K562 (cell line): ENCODE results near the gene ELOVL5. TPM values are rescaled to one million over a fixed set of nuclear protein-coding genes. Genes with fewer than 3 reads are reported as not detected.

ENCODE experiments used
- BCOR ChIP-seq: fragments of 450-650 bp; IDR thresholded peaks from 2 replicates; pipeline ENCODE4 v1.6.1; 2016
- DDX20 ChIP-seq: fragments of 450-650 bp; IDR thresholded peaks from 2 replicates; pipeline ENCODE4 v1.6.1; 2016; ENCODE audit warnings: missing genetic modification characterization, low read depth, mild to moderate bottlenecking, missing compliant biosample characterization, moderate library complexity
- EHMT2 ChIP-seq: fragments of 450-650 bp; IDR thresholded peaks from 2 replicates; pipeline ENCODE4 v1.6.1; 2018; ENCODE audit warnings: antibody characterized with exemption
- FOXA3 ChIP-seq, 2 experiments: fragments of 450-650 bp in 1 of 2; sonication (generic) in 1 of 2; formaldehyde crosslinking; IDR thresholded peaks in 1 of 2; conservative IDR thresholded peaks in 1 of 2; 2 replicates each; pipeline versions ENCODE4 v1.4.0 to v1.8.0; 2020 to 2022; ENCODE audit warnings: mild to moderate bottlenecking in 2 of 2, missing genetic modification reagents in 1 of 2
- HDAC2 ChIP-seq: fragments of 450-650 bp; IDR thresholded peaks from 2 replicates; pipeline ENCODE4 v1.6.1; 2016; ENCODE audit warnings: mild to moderate bottlenecking
- HDAC8 ChIP-seq: fragments of 450-650 bp; IDR thresholded peaks from 2 replicates; pipeline ENCODE4 v1.6.1; 2016; ENCODE audit warnings: mild to moderate bottlenecking, missing genetic modification characterization, moderate library complexity, missing compliant biosample characterization
- HNRNPLL ChIP-seq: fragments of 200-400 bp; formaldehyde crosslinking; IDR thresholded peaks from 2 replicates; pipeline ENCODE4 v1.6.1; 2017; ENCODE audit warnings: low read length, low read depth, mild to moderate bottlenecking; ENCODE audit not compliant: poor library complexity, severe bottlenecking
- IFI16 ChIP-seq: fragments of 250-450 bp; sonication (Bioruptor Pico); IDR thresholded peaks from 2 replicates; pipeline ENCODE4 v2.1.2; 2022; ENCODE audit warnings: mild to moderate bottlenecking, inconsistent platforms
- IRF9 ChIP-seq: fragments of 450-650 bp; IDR thresholded peaks from 2 replicates; pipeline ENCODE4 v1.6.1; 2016; ENCODE audit warnings: missing biosample characterization, missing genetic modification characterization
- KDM4B ChIP-seq, 2 experiments: fragments of 450-650 bp in 1 of 2; sonication (generic) in 1 of 2; IDR thresholded peaks; 2 replicates each; pipeline ENCODE4 v1.6.1; 2016 to 2017; ENCODE audit warnings: borderline replicate concordance in 2 of 2, antibody characterized with exemption in 1 of 2, low read depth in 1 of 2, mild to moderate bottlenecking in 1 of 2
- MTA2 ChIP-seq: fragments of 450-650 bp; IDR thresholded peaks from 2 replicates; pipeline ENCODE4 v1.6.1; 2016; ENCODE audit warnings: low read depth
- NCOR1 ChIP-seq: fragments of 450-650 bp; IDR thresholded peaks from 2 replicates; pipeline ENCODE4 v1.6.1; 2016; ENCODE audit warnings: mild to moderate bottlenecking, moderate library complexity
- NR3C1 ChIP-seq: sonication (generic); formaldehyde crosslinking; IDR thresholded peaks from 2 replicates; pipeline ENCODE4 v1.8.1; 2022; ENCODE audit warnings: missing genetic modification reagents
- POLR2A ChIP-seq: fragments of 450-650 bp; conservative IDR thresholded peaks from 2 replicates; pipeline ENCODE4 v1.6.1; 2016
- RBBP5 ChIP-seq: fragments of 200-600 bp; sonication (generic); IDR thresholded peaks from 2 replicates; pipeline ENCODE4 v1.6.1; 2012; ENCODE audit warnings: borderline replicate concordance, mild to moderate bottlenecking, low read length, control low read depth, inconsistent platforms; ENCODE audit not compliant: insufficient read depth, poor library complexity, severe bottlenecking
- SLC30A9 ChIP-seq: fragments of 250-450 bp; sonication (Bioruptor Pico); IDR thresholded peaks from 2 replicates; pipeline ENCODE4 v1.8.0; 2022; ENCODE audit warnings: mild to moderate bottlenecking, moderate library complexity
- ZNF133 ChIP-seq: fragments of 250-450 bp; sonication (Bioruptor Pico); IDR thresholded peaks from 2 replicates; pipeline ENCODE4 v1.4.0; 2020; ENCODE audit warnings: mild to moderate bottlenecking
- ZNF165 ChIP-seq: fragments of 250-450 bp; sonication (Bioruptor Pico); IDR thresholded peaks from 2 replicates; pipeline ENCODE4 v1.4.0; 2020; ENCODE audit warnings: borderline replicate concordance
- ZNF354B ChIP-seq: fragments of 250-450 bp; sonication (Bioruptor Pico); IDR thresholded peaks from 2 replicates; pipeline ENCODE4 v1.4.0; 2020
- polyA plus RNA-seq, 8 experiments: library from polyadenylated mRNA; depleted of rRNA in 4 of 8; stranded (reverse) in 5 of 8; unstranded in 3 of 8; fragments of >200 nt; fragmentation: Nextera tagmentation in 2 of 8; fragmentation: Illumina TruSeq in 1 of 8; extraction: Ambion mirVana in 2 of 8; extraction: Trizol in 1 of 8; gene quantifications; 2 replicates each; pipeline versions ENCODE4 v1.2.1 to v1.2.3, GENCODE V29; 2011 to 2014; ENCODE audit warnings: inconsistent platforms in 1 of 8, missing spikeins in 1 of 8
- total RNA-seq, 7 experiments: library from RNA; depleted of rRNA in 6 of 7; stranded (reverse); fragments of >200 nt in 6 of 7; fragmentation: Illumina TruSeq in 2 of 7; extraction: Trizol in 2 of 7; gene quantifications; 2 replicates each; pipeline versions ENCODE4 v1.2.1 to v1.2.3, GENCODE V29; 2011 to 2021; ENCODE audit warnings: low replicate concordance in 1 of 7
- TF ChIP-seq, protein P1 (sequence below): fragments of 450-650 bp; IDR thresholded peaks from 2 replicates; pipeline ENCODE4 v1.7.0; 2016; ENCODE audit warnings: borderline replicate concordance
- TF ChIP-seq, protein P2 (sequence below): sonication (generic); formaldehyde crosslinking; IDR thresholded peaks from 2 replicates; pipeline ENCODE4 v1.8.1; 2023; ENCODE audit warnings: mild to moderate bottlenecking, missing genetic modification reagents

ELOVL5 gene
- total and polyA plus RNA-seq, 9 of the 15 experiments (the other 6 are each of a cell fraction or from before 2014, with no cell fraction given), result 70.6 to 245 (median 132) TPM

- TF ChIP-seq, protein P1, sequence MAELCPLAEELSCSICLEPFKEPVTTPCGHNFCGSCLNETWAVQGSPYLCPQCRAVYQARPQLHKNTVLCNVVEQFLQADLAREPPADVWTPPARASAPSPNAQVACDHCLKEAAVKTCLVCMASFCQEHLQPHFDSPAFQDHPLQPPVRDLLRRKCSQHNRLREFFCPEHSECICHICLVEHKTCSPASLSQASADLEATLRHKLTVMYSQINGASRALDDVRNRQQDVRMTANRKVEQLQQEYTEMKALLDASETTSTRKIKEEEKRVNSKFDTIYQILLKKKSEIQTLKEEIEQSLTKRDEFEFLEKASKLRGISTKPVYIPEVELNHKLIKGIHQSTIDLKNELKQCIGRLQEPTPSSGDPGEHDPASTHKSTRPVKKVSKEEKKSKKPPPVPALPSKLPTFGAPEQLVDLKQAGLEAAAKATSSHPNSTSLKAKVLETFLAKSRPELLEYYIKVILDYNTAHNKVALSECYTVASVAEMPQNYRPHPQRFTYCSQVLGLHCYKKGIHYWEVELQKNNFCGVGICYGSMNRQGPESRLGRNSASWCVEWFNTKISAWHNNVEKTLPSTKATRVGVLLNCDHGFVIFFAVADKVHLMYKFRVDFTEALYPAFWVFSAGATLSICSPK, result no peak
- TF ChIP-seq, protein P2, sequence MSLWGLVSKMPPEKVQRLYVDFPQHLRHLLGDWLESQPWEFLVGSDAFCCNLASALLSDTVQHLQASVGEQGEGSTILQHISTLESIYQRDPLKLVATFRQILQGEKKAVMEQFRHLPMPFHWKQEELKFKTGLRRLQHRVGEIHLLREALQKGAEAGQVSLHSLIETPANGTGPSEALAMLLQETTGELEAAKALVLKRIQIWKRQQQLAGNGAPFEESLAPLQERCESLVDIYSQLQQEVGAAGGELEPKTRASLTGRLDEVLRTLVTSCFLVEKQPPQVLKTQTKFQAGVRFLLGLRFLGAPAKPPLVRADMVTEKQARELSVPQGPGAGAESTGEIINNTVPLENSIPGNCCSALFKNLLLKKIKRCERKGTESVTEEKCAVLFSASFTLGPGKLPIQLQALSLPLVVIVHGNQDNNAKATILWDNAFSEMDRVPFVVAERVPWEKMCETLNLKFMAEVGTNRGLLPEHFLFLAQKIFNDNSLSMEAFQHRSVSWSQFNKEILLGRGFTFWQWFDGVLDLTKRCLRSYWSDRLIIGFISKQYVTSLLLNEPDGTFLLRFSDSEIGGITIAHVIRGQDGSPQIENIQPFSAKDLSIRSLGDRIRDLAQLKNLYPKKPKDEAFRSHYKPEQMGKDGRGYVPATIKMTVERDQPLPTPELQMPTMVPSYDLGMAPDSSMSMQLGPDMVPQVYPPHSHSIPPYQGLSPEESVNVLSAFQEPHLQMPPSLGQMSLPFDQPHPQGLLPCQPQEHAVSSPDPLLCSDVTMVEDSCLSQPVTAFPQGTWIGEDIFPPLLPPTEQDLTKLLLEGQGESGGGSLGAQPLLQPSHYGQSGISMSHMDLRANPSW, result peak; percentile 5; the same call in 1 of the 2 replicates
- TF ChIP-seq ZNF133 (CRISPR knock-in tag) (0 out of 2 replicates have a peak, but pooled peaks have one; percentile 70), POLR2A (peak; percentile 82), ZNF354B (CRISPR knock-in tag) (no peak), HDAC2 (peak; percentile 80), MTA2 (0 out of 2 replicates have a peak, but pooled peaks have one; percentile 24), DDX20 (tag) (no peak), FOXA3 (CRISPR knock-in tag; conservative IDR thresholded peaks at IDR 0.05 in 1 of 2, IDR thresholded peaks at IDR 0.05 in 1 of 2) (no peak), EHMT2 (peak; percentile 72), IRF9 (tag) (no peak), NCOR1 (peak; percentile 95), NR3C1 (CRISPR knock-in tag) (no peak), KDM4B (IDR thresholded peaks at IDR 0.05; ENCODE audit: borderline replicate concordance in 2 of 2, low read depth in 1 of 2) (no peak), SLC30A9 (CRISPR knock-in tag) (no peak), RBBP5 (peak; percentile 18), IFI16 (CRISPR knock-in tag) (no peak), ZNF165 (CRISPR knock-in tag) (0 out of 2 replicates have a peak, but pooled peaks have one; percentile 38), HNRNPLL (peak; percentile 27), BCOR (no peak; the same call in 1 of the 2 replicates), HDAC8 (tag) (no peak)
These were observed 10.5 kb upstream of the ELOVL5 start (continued) for GRCh38 chr6:53359095-53359842.
